Measurements from ENCODE around the gene ADTRP. TPM values are rescaled to one million over a fixed set of nuclear protein-coding genes. Genes with fewer than 3 reads are reported as not detected.
"Not testable (repeated sequence)": the region's sequence is repeated elsewhere in the genome, so short reads cannot be mapped to it uniquely, and the experiment has no call there.

ADTRP gene
- total and polyA plus RNA-seq, 2 donors: 7.0 to 7.7 TPM

GRCh38 chr6:11806561-11807317 is 28.1 kb upstream of the ADTRP start:
- peak in 2 of 9 donors; percentile 8 to 36 for DNase-seq (ENCODE audit: low read depth in 6 of 9, low spot score in 9 of 9)
- no peak overlapping the region for H3K4me3 ChIP-seq (ENCODE audit: low read length in 2 of 2)
- H3K27me3 ChIP-seq (ENCODE audit: control insufficient read depth in 2 of 2, insufficient read depth in 1 of 2, low read length in 1 of 2): no peaks in the 10 kb centered on the region
- no peaks in the 10 kb centered on the region for H3K9me3 ChIP-seq (ENCODE audit: control insufficient read depth in 2 of 2, insufficient read depth in 1 of 2, low read length in 1 of 2)
- no peaks in the 10 kb centered on the region for H3K36me3 ChIP-seq (ENCODE audit: control insufficient read depth in 2 of 2, insufficient read depth in 2 of 2, low read length in 1 of 2)
- 64% methylated on average over 15 of the region's 15 CpGs for WGBS
- H3K27ac ChIP-seq (ENCODE audit: low read depth in 1 of 2, low read length in 1 of 2): peak overlapping the region in 1 of 2 donors; percentile 68
- peaks cover 0 to 23% of the 10 kb centered on the region in 2 donors for H3K4me1 ChIP-seq (ENCODE audit: control insufficient read depth in 2 of 2, insufficient read depth in 2 of 2, low read length in 2 of 2)

- 93% methylated on average over 13 of the region's 13 CpGs for WGBS
- H3K4me1 ChIP-seq (ENCODE audit: control insufficient read depth in 2 of 2, insufficient read depth in 2 of 2, low read length in 2 of 2): peaks cover 0 to 23% of the 10 kb centered on the region in 2 donors
- peak overlapping the region in 1 of 2 donors; percentile 68 for H3K27ac ChIP-seq (ENCODE audit: low read depth in 1 of 2, low read length in 1 of 2)
- no peak for DNase-seq (ENCODE audit: low read depth in 6 of 9, low spot score in 9 of 9)
- H3K9me3 ChIP-seq (ENCODE audit: control insufficient read depth in 2 of 2, insufficient read depth in 1 of 2, low read length in 1 of 2): no peaks in the 10 kb centered on the region
- H3K27me3 ChIP-seq (ENCODE audit: control insufficient read depth in 2 of 2, insufficient read depth in 1 of 2, low read length in 1 of 2): no peaks in the 10 kb centered on the region
- H3K4me3 ChIP-seq (ENCODE audit: low read length in 2 of 2): no peak overlapping the region
- no peaks in the 10 kb centered on the region for H3K36me3 ChIP-seq (ENCODE audit: control insufficient read depth in 2 of 2, insufficient read depth in 2 of 2, low read length in 1 of 2)
These were observed 26.9 kb upstream of the ADTRP start for GRCh38 chr6:11805259-11806053.

GRCh38 chr6:11804701-11805100 is 26.1 kb upstream of the ADTRP start:
- H3K4me1 ChIP-seq (ENCODE audit: control insufficient read depth in 2 of 2, insufficient read depth in 2 of 2, low read length in 2 of 2): peaks cover 0 to 23% of the 10 kb centered on the region in 2 donors
- no peak for DNase-seq (ENCODE audit: low read depth in 6 of 9, low spot score in 9 of 9)
- no peak overlapping the region for H3K27ac ChIP-seq (ENCODE audit: low read depth in 1 of 2, low read length in 1 of 2)
- H3K36me3 ChIP-seq (ENCODE audit: control insufficient read depth in 2 of 2, insufficient read depth in 2 of 2, low read length in 1 of 2): no peaks in the 10 kb centered on the region
- 94% methylated on average over 3 of the region's 3 CpGs for WGBS
- no peaks in the 10 kb centered on the region for H3K27me3 ChIP-seq (ENCODE audit: control insufficient read depth in 2 of 2, insufficient read depth in 1 of 2, low read length in 1 of 2)
- H3K9me3 ChIP-seq (ENCODE audit: control insufficient read depth in 2 of 2, insufficient read depth in 1 of 2, low read length in 1 of 2): no peaks in the 10 kb centered on the region
- no peak overlapping the region for H3K4me3 ChIP-seq (ENCODE audit: low read length in 2 of 2)

- Histone ChIP-seq H3K27ac (ENCODE audit: low read depth in 1 of 2, low read length in 1 of 2) (no peak overlapping the region), H3K36me3 (ENCODE audit: control insufficient read depth in 2 of 2, insufficient read depth in 2 of 2, low read length in 1 of 2) (no peaks in the 10 kb centered on the region), H3K4me3 (ENCODE audit: low read length in 2 of 2) (no peak overlapping the region), H3K9me3 (ENCODE audit: control insufficient read depth in 2 of 2, insufficient read depth in 1 of 2, low read length in 1 of 2) (no peaks in the 10 kb centered on the region), H3K27me3 (ENCODE audit: control insufficient read depth in 2 of 2, insufficient read depth in 1 of 2, low read length in 1 of 2) (no peaks in the 10 kb centered on the region), H3K4me1 (ENCODE audit: control insufficient read depth in 2 of 2, insufficient read depth in 2 of 2, low read length in 2 of 2) (peaks cover 0 to 23% of the 10 kb centered on the region in 2 donors)
- WGBS: 96% methylated on average over 6 of the region's 6 CpGs
- no peak for DNase-seq (ENCODE audit: low read depth in 6 of 9, low spot score in 9 of 9)
These were observed 25.5 kb upstream of the ADTRP start for GRCh38 chr6:11804135-11804534.

GRCh38 chr6:11803591-11803971 is 25.0 kb upstream of the ADTRP start:
- Histone ChIP-seq H3K9me3 (ENCODE audit: control insufficient read depth in 2 of 2, insufficient read depth in 1 of 2, low read length in 1 of 2) (no peaks in the 10 kb centered on the region), H3K36me3 (ENCODE audit: control insufficient read depth in 2 of 2, insufficient read depth in 2 of 2, low read length in 1 of 2) (no peaks in the 10 kb centered on the region), H3K27me3 (ENCODE audit: control insufficient read depth in 2 of 2, insufficient read depth in 1 of 2, low read length in 1 of 2) (no peaks in the 10 kb centered on the region), H3K4me3 (ENCODE audit: low read length in 2 of 2) (no peak overlapping the region), H3K27ac (ENCODE audit: low read depth in 1 of 2, low read length in 1 of 2) (no peak overlapping the region), H3K4me1 (ENCODE audit: control insufficient read depth in 2 of 2, insufficient read depth in 2 of 2, low read length in 2 of 2) (peaks cover 0 to 23% of the 10 kb centered on the region in 2 donors)
- DNase-seq (ENCODE audit: low read depth in 6 of 9, low spot score in 9 of 9): no peak
- WGBS: 94% methylated on average over 2 of the region's 2 CpGs

GRCh38 chr6:11802886-11803590 is 24.4 kb upstream of the ADTRP start:
- H3K4me3 ChIP-seq (ENCODE audit: low read length in 2 of 2): no peak overlapping the region
- no peak for DNase-seq (ENCODE audit: low read depth in 6 of 9, low spot score in 9 of 9)
- H3K27ac ChIP-seq (ENCODE audit: low read depth in 1 of 2, low read length in 1 of 2): no peak overlapping the region
- no peaks in the 10 kb centered on the region for H3K36me3 ChIP-seq (ENCODE audit: control insufficient read depth in 2 of 2, insufficient read depth in 2 of 2, low read length in 1 of 2)
- WGBS: 98% methylated on average over 6 of the region's 6 CpGs
- peaks cover 0 to 23% of the 10 kb centered on the region in 2 donors for H3K4me1 ChIP-seq (ENCODE audit: control insufficient read depth in 2 of 2, insufficient read depth in 2 of 2, low read length in 2 of 2)
- no peaks in the 10 kb centered on the region for H3K9me3 ChIP-seq (ENCODE audit: control insufficient read depth in 2 of 2, insufficient read depth in 1 of 2, low read length in 1 of 2)
- no peaks in the 10 kb centered on the region for H3K27me3 ChIP-seq (ENCODE audit: control insufficient read depth in 2 of 2, insufficient read depth in 1 of 2, low read length in 1 of 2)

GRCh38 chr6:11800531-11800930 is 21.9 kb upstream of the ADTRP start:
- H3K9me3 ChIP-seq (ENCODE audit: control insufficient read depth in 2 of 2, insufficient read depth in 1 of 2, low read length in 1 of 2); H3K4me3 ChIP-seq (ENCODE audit: low read length in 2 of 2); H3K27ac ChIP-seq (ENCODE audit: low read depth in 1 of 2, low read length in 1 of 2); H3K27me3 ChIP-seq (ENCODE audit: control insufficient read depth in 2 of 2, insufficient read depth in 1 of 2, low read length in 1 of 2); H3K36me3 ChIP-seq (ENCODE audit: control insufficient read depth in 2 of 2, insufficient read depth in 2 of 2, low read length in 1 of 2); H3K4me1 ChIP-seq (ENCODE audit: control insufficient read depth in 2 of 2, insufficient read depth in 2 of 2, low read length in 2 of 2); DNase-seq (ENCODE audit: low read depth in 6 of 9, low spot score in 9 of 9): not testable (repeated sequence)
- WGBS: 100% methylated on average over 1 of the region's 1 CpG

- Histone ChIP-seq H3K27me3 (ENCODE audit: control insufficient read depth in 2 of 2, insufficient read depth in 1 of 2, low read length in 1 of 2) (no peaks in the 10 kb centered on the region), H3K36me3 (ENCODE audit: control insufficient read depth in 2 of 2, insufficient read depth in 2 of 2, low read length in 1 of 2) (no peaks in the 10 kb centered on the region), H3K27ac (ENCODE audit: low read depth in 1 of 2, low read length in 1 of 2) (no peak overlapping the region), H3K4me1 (ENCODE audit: control insufficient read depth in 2 of 2, insufficient read depth in 2 of 2, low read length in 2 of 2) (no peaks in the 10 kb centered on the region), H3K9me3 (ENCODE audit: control insufficient read depth in 2 of 2, insufficient read depth in 1 of 2, low read length in 1 of 2) (no peaks in the 10 kb centered on the region), H3K4me3 (ENCODE audit: low read length in 2 of 2) (no peak overlapping the region)
- no peak for DNase-seq (ENCODE audit: low read depth in 6 of 9, low spot score in 9 of 9)
- WGBS: 98% methylated on average over 7 of the region's 7 CpGs
These were observed 19.9 kb upstream of the ADTRP start for GRCh38 chr6:11798538-11798937.

GRCh38 chr6:11798096-11798495 is 19.5 kb upstream of the ADTRP start:
- Histone ChIP-seq H3K4me3 (ENCODE audit: low read length in 2 of 2) (no peak overlapping the region), H3K36me3 (ENCODE audit: control insufficient read depth in 2 of 2, insufficient read depth in 2 of 2, low read length in 1 of 2) (no peaks in the 10 kb centered on the region), H3K27ac (ENCODE audit: low read depth in 1 of 2, low read length in 1 of 2) (no peak overlapping the region), H3K9me3 (ENCODE audit: control insufficient read depth in 2 of 2, insufficient read depth in 1 of 2, low read length in 1 of 2) (no peaks in the 10 kb centered on the region), H3K27me3 (ENCODE audit: control insufficient read depth in 2 of 2, insufficient read depth in 1 of 2, low read length in 1 of 2) (no peaks in the 10 kb centered on the region), H3K4me1 (ENCODE audit: control insufficient read depth in 2 of 2, insufficient read depth in 2 of 2, low read length in 2 of 2) (no peaks in the 10 kb centered on the region)
- WGBS: 94% methylated on average over 1 of the region's 1 CpG
- no peak for DNase-seq (ENCODE audit: low read depth in 6 of 9, low spot score in 9 of 9)
